HEK293T (cell line): ENCODE data around the gene TMEM72.
"Not testable (repeated sequence)": the region's sequence is repeated elsewhere in the genome, so short reads cannot be mapped to it uniquely, and the experiment has no call there.

ENCODE experiments used
- ARNT ChIP-seq: fragments of 450-650 bp; IDR thresholded peaks from 2 replicates; pipeline ENCODE4 v1.6.1; 2017; ENCODE audit warnings: mild to moderate bottlenecking
- BHLHE40 ChIP-seq: fragments of 450-650 bp; IDR thresholded peaks from 2 replicates; pipeline ENCODE4 v1.6.1; 2016; ENCODE audit warnings: mild to moderate bottlenecking, moderate library complexity, borderline replicate concordance
- ELF4 ChIP-seq: fragments of 450-650 bp; IDR thresholded peaks from 2 replicates; pipeline ENCODE4 v1.6.1; 2017; ENCODE audit warnings: antibody characterized with exemption
- FOXK2 ChIP-seq: fragments of 450-650 bp; IDR thresholded peaks from 2 replicates; pipeline ENCODE4 v1.6.1; 2016; ENCODE audit warnings: mild to moderate bottlenecking
- L3MBTL2 ChIP-seq: fragments of 450-650 bp; conservative IDR thresholded peaks from 2 replicates; pipeline ENCODE4 v1.6.1; 2016; ENCODE audit warnings: mild to moderate bottlenecking
- SP1 ChIP-seq: fragments of 450-650 bp; IDR thresholded peaks from 2 replicates; pipeline ENCODE4 v1.6.1; 2017
- TARDBP ChIP-seq: fragments of 450-650 bp; IDR thresholded peaks from 2 replicates; pipeline ENCODE4 v1.6.1; 2016
- TF ChIP-seq, protein P1 (sequence below): fragments of 450-650 bp; IDR thresholded peaks from 2 replicates; pipeline ENCODE4 v1.6.1; 2016

- not testable (repeated sequence) for TF ChIP-seq L3MBTL2, FOXK2, SP1, BHLHE40, TARDBP, ELF4, ARNT
- TF ChIP-seq, protein P1, sequence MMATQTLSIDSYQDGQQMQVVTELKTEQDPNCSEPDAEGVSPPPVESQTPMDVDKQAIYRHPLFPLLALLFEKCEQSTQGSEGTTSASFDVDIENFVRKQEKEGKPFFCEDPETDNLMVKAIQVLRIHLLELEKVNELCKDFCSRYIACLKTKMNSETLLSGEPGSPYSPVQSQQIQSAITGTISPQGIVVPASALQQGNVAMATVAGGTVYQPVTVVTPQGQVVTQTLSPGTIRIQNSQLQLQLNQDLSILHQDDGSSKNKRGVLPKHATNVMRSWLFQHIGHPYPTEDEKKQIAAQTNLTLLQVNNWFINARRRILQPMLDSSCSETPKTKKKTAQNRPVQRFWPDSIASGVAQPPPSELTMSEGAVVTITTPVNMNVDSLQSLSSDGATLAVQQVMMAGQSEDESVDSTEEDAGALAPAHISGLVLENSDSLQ: not testable (repeated sequence)
Measured at GRCh38 chr10:44866367-44866766, 44.8 kb upstream of the TMEM72 start.
